CD14-positive monocyte (primary cell): ENCODE data around the gene SLC24A3. TPM values are rescaled to one million over a fixed set of nuclear protein-coding genes. Genes with fewer than 3 reads are reported as not detected.

ENCODE experiments used
- DNase-seq, 3 donors: peaks; one replicate each; pipeline ENCODE4 v3.0.0-alpha.2; 2011 to 2022
- H2AFZ ChIP-seq: 2 replicates; pipeline ENCODE4 v1.6.0; 2012; ENCODE audit warnings: mild to moderate bottlenecking, low read depth, low read length, inconsistent platforms; ENCODE audit not compliant: insufficient read depth, poor library complexity, severe bottlenecking
- H3K27ac ChIP-seq, 2 donors: 1 replicate in 1 of 2; 2 replicates in 1 of 2; pipeline ENCODE4 v1.5.1; 2012 to 2013; ENCODE audit warnings: low read length in 2 of 2, control low read depth in 1 of 2, inconsistent platforms in 1 of 2, low read depth in 1 of 2, mild to moderate bottlenecking in 1 of 2
- H3K27me3 ChIP-seq, 2 donors: one replicate each; pipeline versions ENCODE4 v1.6.0 to v1.6.1; 2011 to 2013; ENCODE audit warnings: low read length in 2 of 2; ENCODE audit not compliant: control insufficient read depth in 2 of 2, insufficient read depth in 2 of 2
- H3K36me3 ChIP-seq, 2 donors: replicated peaks in 1 of 2; 1 replicate in 1 of 2; 2 replicates in 1 of 2; pipeline versions ENCODE4 v1.5.1 to v1.6.1; 2012 to 2013; ENCODE audit warnings: low read length in 2 of 2, control low read depth in 1 of 2, inconsistent platforms in 1 of 2, mild to moderate bottlenecking in 1 of 2; ENCODE audit not compliant: insufficient read depth in 2 of 2, control insufficient read depth in 1 of 2
- H3K4me1 ChIP-seq, 2 donors: 1 replicate in 1 of 2; 2 replicates in 1 of 2; pipeline versions ENCODE4 v1.5.1 to v1.6.1; 2012 to 2013; ENCODE audit warnings: low read length in 2 of 2, control low read depth in 1 of 2, inconsistent platforms in 1 of 2, mild to moderate bottlenecking in 1 of 2, moderate library complexity in 1 of 2; ENCODE audit not compliant: insufficient read depth in 2 of 2, control insufficient read depth in 1 of 2
- H3K4me2 ChIP-seq: replicated peaks from 2 replicates; pipeline ENCODE3; 2012; ENCODE audit warnings: low read length, moderate library complexity, mild to moderate bottlenecking; ENCODE audit not compliant: poor library complexity, severe bottlenecking; ENCODE audit errors: extremely low read depth
- H3K4me3 ChIP-seq, 3 experiments: fragments of 200-600 bp in 1 of 3; sonication (generic) in 1 of 3; replicated peaks in 1 of 3; 1 replicate in 2 of 3; 2 replicates in 1 of 3; pipeline ENCODE4 v1.5.1; 2011 to 2013; ENCODE audit warnings: low read length in 3 of 3, mild to moderate bottlenecking in 3 of 3, control low read depth in 2 of 3, low read depth in 2 of 3, inconsistent platforms in 1 of 3, moderate library complexity in 1 of 3
- H3K79me2 ChIP-seq: 2 replicates; pipeline ENCODE4 v1.6.0; 2012; ENCODE audit warnings: mild to moderate bottlenecking, control low read depth, inconsistent platforms, low read length, moderate library complexity; ENCODE audit not compliant: insufficient read depth
- H3K9ac ChIP-seq: 2 replicates; pipeline ENCODE4 v1.6.0; 2017; ENCODE audit warnings: low read length, mild to moderate bottlenecking; ENCODE audit not compliant: insufficient read depth, poor library complexity, severe bottlenecking
- H3K9me3 ChIP-seq, 2 donors: replicated peaks in 1 of 2; 1 replicate in 1 of 2; 2 replicates in 1 of 2; pipeline versions ENCODE4 v1.5.1 to v1.6.1; 2012 to 2013; ENCODE audit warnings: low read length in 2 of 2, control low read depth in 1 of 2; ENCODE audit not compliant: control insufficient read depth in 1 of 2, insufficient read depth in 1 of 2
- H4K20me1 ChIP-seq: 2 replicates; pipeline ENCODE4 v1.6.0; 2012; ENCODE audit warnings: mild to moderate bottlenecking, low read length, control low read depth, moderate library complexity; ENCODE audit not compliant: insufficient read depth
- H3K27ac Mint-ChIP-seq, 7 donors: one replicate each; pipeline ENCODE4 v1.8.0; 2020; ENCODE audit warnings: mild to moderate bottlenecking in 7 of 7, mixed read lengths in 7 of 7, moderate library complexity in 6 of 7, inconsistent platforms in 2 of 7
- H3K27me3 Mint-ChIP-seq, 3 donors: one replicate each; pipeline ENCODE4 v1.8.0; 2021 to 2022; ENCODE audit warnings: low read depth in 3 of 3, mild to moderate bottlenecking in 3 of 3, mixed read lengths in 3 of 3, moderate library complexity in 3 of 3, inconsistent platforms in 1 of 3
- H3K36me3 Mint-ChIP-seq, 2 donors: one replicate each; pipeline ENCODE4 v1.8.0; 2020; ENCODE audit warnings: mixed read lengths in 2 of 2, inconsistent platforms in 1 of 2, mild to moderate bottlenecking in 1 of 2
- H3K4me1 Mint-ChIP-seq: one replicate; pipeline ENCODE4 v1.8.0; 2020; ENCODE audit warnings: mild to moderate bottlenecking, mixed read lengths
- H3K4me3 Mint-ChIP-seq, 2 donors: one replicate each; pipeline ENCODE4 v1.8.0; 2020; ENCODE audit warnings: mild to moderate bottlenecking in 2 of 2, mixed read lengths in 2 of 2, moderate library complexity in 1 of 2
- H3K9me3 Mint-ChIP-seq, 7 donors: one replicate each; pipeline ENCODE4 v1.8.0; 2020 to 2022; ENCODE audit warnings: mixed read lengths in 7 of 7, mild to moderate bottlenecking in 6 of 7, moderate library complexity in 6 of 7, inconsistent platforms in 2 of 7
- CTCF ChIP-seq: fragments of 200-600 bp; IDR thresholded peaks from one replicate; pipeline ENCODE4 v1.8.0; 2022; ENCODE audit warnings: antibody characterized with exemption, mild to moderate bottlenecking
- WGBS: methylation state at CpG from one replicate; pipeline ENCODE4 v1.1.5; 2013; ENCODE audit warnings: missing lambda C conversion rate; ENCODE audit not compliant: insufficient coverage; 5-methylcytosine and 5-hydroxymethylcytosine counted together
- intact Hi-C, 2 donors: fragments of 100-400 bp; cut with micrococcal nuclease; formaldehyde crosslinking; loops; one replicate each; pipeline versions ENCODE4 v1.15.0 to v1.15.1; 2023
- polyA plus RNA-seq, 3 donors: library from polyadenylated mRNA; depleted of rRNA in 1 of 3; unstranded in 2 of 3; stranded (reverse) in 1 of 3; fragments of 300-500 nt in 2 of 3; fragments of >200 nt in 1 of 3; fragmentation: Illumina TruSeq in 2 of 3; gene quantifications; 1 replicate in 2 of 3; 2 replicates in 1 of 3; pipeline ENCODE4 v1.2.3, GENCODE V29; 2012 to 2021

The SLC24A3 gene
- polyA plus RNA-seq, 3 donors: 0.04 to 0.08 TPM; not detected in 1

- no peak overlapping the region for H3K9ac ChIP-seq
- H3K27ac ChIP-seq: peak overlapping the region in 1 of 2 donors; percentile 78
- H3K27ac Mint-ChIP-seq: no peak overlapping the region
- H3K27me3 ChIP-seq: no peaks in the 10 kb centered on the region
- no peaks in the 10 kb centered on the region for H3K36me3 Mint-ChIP-seq
- TF ChIP-seq CTCF: no peak
- 93% methylated on average over 5 of the region's 9 CpGs for WGBS
- no peaks in the 10 kb centered on the region for H3K36me3 ChIP-seq
- intact Hi-C loops: no loop called here
- no peaks in the 10 kb centered on the region for H3K79me2 ChIP-seq
- no peaks in the 10 kb centered on the region for H3K9me3 ChIP-seq
- H3K4me3 Mint-ChIP-seq: no peak overlapping the region
- peak overlapping the region; percentile 81 for H2AFZ ChIP-seq
- peaks cover 35% of the 10 kb centered on the region for H3K4me1 Mint-ChIP-seq
- H3K27me3 Mint-ChIP-seq: no peaks in the 10 kb centered on the region
- no peaks in the 10 kb centered on the region for H3K9me3 Mint-ChIP-seq
- H4K20me1 ChIP-seq: no peaks in the 10 kb centered on the region
- no peak for DNase-seq
- no peak overlapping the region for H3K4me2 ChIP-seq
- peaks cover 20 to 22% of the 10 kb centered on the region in 2 donors for H3K4me1 ChIP-seq
- peak overlapping the region in 1 of 3 experiments; percentile 60 for H3K4me3 ChIP-seq
These were observed 215.0 kb downstream of the SLC24A3 start for GRCh38 chr20:19427480-19427879.

GRCh38 chr20:19427913-19428312, 215.5 kb downstream of the SLC24A3 start:
- H3K27ac ChIP-seq: peak overlapping the region; percentile 34 to 78
- peak overlapping the region; percentile 31 to 77 for H3K4me3 Mint-ChIP-seq
- no peaks in the 10 kb centered on the region for H3K36me3 Mint-ChIP-seq
- H3K9me3 Mint-ChIP-seq: no peaks in the 10 kb centered on the region
- no peaks in the 10 kb centered on the region for H4K20me1 ChIP-seq
- no peaks in the 10 kb centered on the region for H3K27me3 Mint-ChIP-seq
- peak overlapping the region; percentile 27 for H3K9ac ChIP-seq
- DNase-seq: no peak
- intact Hi-C loops: no loop called here
- TF ChIP-seq CTCF: no peak
- H3K79me2 ChIP-seq: no peaks in the 10 kb centered on the region
- peaks cover 31% of the 10 kb centered on the region for H3K4me1 Mint-ChIP-seq
- H3K9me3 ChIP-seq: no peaks in the 10 kb centered on the region
- peak overlapping the region; percentile 57 for H3K4me2 ChIP-seq
- WGBS: 77% methylated on average over 4 of the region's 7 CpGs
- no peaks in the 10 kb centered on the region for H3K36me3 ChIP-seq
- peak overlapping the region; percentile 6 to 60 (median 26) for H3K4me3 ChIP-seq
- peak overlapping the region in 6 of 7 donors; percentile 19 to 76 (median 48) for H3K27ac Mint-ChIP-seq
- no peaks in the 10 kb centered on the region for H3K27me3 ChIP-seq
- peak overlapping the region; percentile 81 for H2AFZ ChIP-seq
- H3K4me1 ChIP-seq: peaks cover 20% of the 10 kb centered on the region in 2 donors
